NB4 (cell line): ENCODE measurements around the gene MFSD2B.

ENCODE experiments used
- CTCF ChIP-seq: IDR thresholded peaks from one replicate; pipeline ENCODE4 v1.5.1; 2012; ENCODE audit warnings: low read depth, low read length
- MAX ChIP-seq: IDR thresholded peaks from 2 replicates; pipeline ENCODE4 v1.6.1; 2011; ENCODE audit warnings: low read depth, low read length
- MYC ChIP-seq: IDR thresholded peaks from 2 replicates; pipeline ENCODE4 v1.6.1; 2011; ENCODE audit warnings: low read depth, low read length
- POLR2A ChIP-seq: IDR thresholded peaks from 2 replicates; pipeline ENCODE4 v1.6.1; 2011; ENCODE audit warnings: mild to moderate bottlenecking; ENCODE audit not compliant: insufficient read length; ENCODE audit errors: extremely low read depth

- no peak for TF ChIP-seq CTCF
- no peak for TF ChIP-seq POLR2A
- TF ChIP-seq MAX: no peak
- no peak for TF ChIP-seq MYC
Measured at GRCh38 chr2:24045511-24046508, 35.9 kb downstream of the MFSD2B start.
